PC-9 (cell line): ENCODE results near the gene TLCD3B. TPM values are rescaled to one million over a fixed set of nuclear protein-coding genes. Genes with fewer than 3 reads are reported as not detected.

ENCODE experiments used
- BruUV-seq: library from RNA; stranded (reverse); fragments of 400-500 nt; replicated peaks from 2 replicates; lab custom pipeline; 2021; lab: Mats Ljungman, UMichigan
- CTCF ChIA-PET: fragments of 300-600 bp; sonication (Branson Sonifier 250); formaldehyde crosslinking; loops from one replicate; lab custom pipeline; 2022; ENCODE audit warnings: antibody characterized with exemption; lab: Charles Lee
- POLR2A ChIA-PET: fragments of 300-600 bp; sonication (Branson Sonifier 250); formaldehyde crosslinking; loops from one replicate; lab custom pipeline; 2022; ENCODE audit warnings: antibody characterized with exemption; ENCODE audit not compliant: unreplicated experiment; lab: Charles Lee
- DNase-seq, 2 experiments: peaks; one replicate each; pipeline versions ENCODE4 v3.0.0 to v3.0.0-alpha.2; 2015 to 2022; ENCODE audit warnings: mixed read lengths in 1 of 2
- H2AFZ ChIP-seq: fragments of 200-600 bp; sonication (generic); 2 replicates; pipeline ENCODE4 v1.8.1; 2017; ENCODE audit warnings: antibody characterized with exemption
- H3F3A ChIP-seq: fragments of 200-600 bp; sonication (generic); 2 replicates; pipeline ENCODE4 v1.8.1; 2017; ENCODE audit warnings: antibody characterized with exemption, mild to moderate bottlenecking, low read depth; ENCODE audit not compliant: insufficient read depth
- H3K27ac ChIP-seq: fragments of 200-600 bp; sonication (generic); 2 replicates; pipeline ENCODE4 v1.6.1; 2016; ENCODE audit warnings: mixed run types
- H3K27me3 ChIP-seq: fragments of 200-600 bp; sonication (generic); 2 replicates; pipeline ENCODE4 v1.6.1; 2016; ENCODE audit warnings: low read depth, mixed run types; ENCODE audit not compliant: insufficient read depth
- H3K36me3 ChIP-seq: fragments of 200-600 bp; sonication (generic); 2 replicates; pipeline ENCODE4 v1.6.1; 2016; ENCODE audit warnings: low read depth, mixed run types
- H3K4me1 ChIP-seq: fragments of 200-600 bp; sonication (generic); replicated peaks from 2 replicates; pipeline ENCODE4 v1.6.1; 2016; ENCODE audit warnings: mixed run types; ENCODE audit not compliant: insufficient read depth
- H3K4me2 ChIP-seq: fragments of 200-600 bp; sonication (generic); 2 replicates; pipeline ENCODE4 v1.6.1; 2017; ENCODE audit warnings: mixed run types
- H3K4me3 ChIP-seq: fragments of 200-600 bp; sonication (generic); 2 replicates; pipeline ENCODE4 v1.6.1; 2016; ENCODE audit warnings: mixed run types
- H3K79me2 ChIP-seq: fragments of 200-600 bp; sonication (generic); 2 replicates; pipeline ENCODE4 v1.6.1; 2017; ENCODE audit warnings: low read depth, mixed run types
- H3K9me2 ChIP-seq: fragments of 200-600 bp; sonication (generic); 2 replicates; pipeline ENCODE4 v1.8.1; 2017; ENCODE audit warnings: mild to moderate bottlenecking; ENCODE audit not compliant: insufficient read depth
- H3K9me3 ChIP-seq: fragments of 200-600 bp; sonication (generic); 2 replicates; pipeline ENCODE4 v1.8.1; 2016; ENCODE audit warnings: low read depth; ENCODE audit not compliant: insufficient read depth
- H4K20me1 ChIP-seq: fragments of 200-600 bp; sonication (generic); 2 replicates; pipeline ENCODE4 v1.8.1; 2017; ENCODE audit not compliant: insufficient read depth
- CTCF ChIP-seq: fragments of 200-600 bp; sonication (generic); conservative IDR thresholded peaks from 2 replicates; pipeline ENCODE4 v1.6.1; 2017; ENCODE audit warnings: mixed run types, antibody characterized with exemption, mild to moderate bottlenecking, moderate library complexity
- EZH2 ChIP-seq: fragments of 200-600 bp; sonication (generic); IDR thresholded peaks from 2 replicates; pipeline ENCODE4 v1.8.0; 2017; ENCODE audit warnings: antibody characterized with exemption, low read depth
- intact Hi-C: fragments of 100-400 bp; cut with micrococcal nuclease; formaldehyde crosslinking; loops from one replicate; pipeline ENCODE4 v1.10.0; 2022; ENCODE audit not compliant: unreplicated experiment
- total RNA-seq: library from RNA; stranded (reverse); gene quantifications from 2 replicates; pipeline ENCODE4 v1.2.3, GENCODE V29; 2021

TLCD3B gene
- total RNA-seq, 1 experiment from 2014 or later, result 5.8 TPM

- peaks cover 20% of the 10 kb centered on the region for H3F3A ChIP-seq
- intact Hi-C loops, result no loop called here
- no peaks in the 10 kb centered on the region for H3K9me3 ChIP-seq
- DNase-seq, result no peak
- H2AFZ ChIP-seq, result no peak overlapping the region
- no TSS peak for BruUV-seq
- no peaks in the 10 kb centered on the region for H3K9me2 ChIP-seq
- H3K27ac ChIP-seq, result no peak overlapping the region
- no peak for TF ChIP-seq CTCF
- TF ChIP-seq EZH2, result no peak
- H3K4me3 ChIP-seq, result no peak overlapping the region
- no peaks in the 10 kb centered on the region for H3K27me3 ChIP-seq
- H3K4me1 ChIP-seq, result no peaks in the 10 kb centered on the region
- ChIA-PET POLR2A (interaction anchor here (0.6 kb wide), 1 partner anchor 197 kb away, joined by 4 read pairs; the partner anchor contains the start of gene KIF22), CTCF (no interaction called here)
- H3K79me2 ChIP-seq, result no peaks in the 10 kb centered on the region
- H3K36me3 ChIP-seq, result peaks cover 21% of the 10 kb centered on the region
- H3K4me2 ChIP-seq, result no peak overlapping the region
- no peaks in the 10 kb centered on the region for H4K20me1 ChIP-seq
Measured at GRCh38 chr16:29987371-29988085, 43.5 kb downstream of the TLCD3B start.

GRCh38 chr16:29986931-29987330 is 44.1 kb downstream of the TLCD3B start:
- ChIA-PET POLR2A (interaction anchor here (0.6 kb wide), 1 partner anchor 197 kb away, joined by 4 read pairs; the partner anchor contains the start of gene KIF22), CTCF (no interaction called here)
- BruUV-seq, result no TSS peak
- Histone ChIP-seq H3K27me3 (no peaks in the 10 kb centered on the region), H3K4me2 (no peak overlapping the region), H4K20me1 (no peaks in the 10 kb centered on the region), H3K27ac (no peak overlapping the region), H3F3A (peaks cover 14% of the 10 kb centered on the region), H3K4me1 (no peaks in the 10 kb centered on the region), H3K4me3 (no peak overlapping the region), H3K79me2 (no peaks in the 10 kb centered on the region), H3K9me2 (no peaks in the 10 kb centered on the region), H3K9me3 (no peaks in the 10 kb centered on the region), H3K36me3 (peaks cover 25% of the 10 kb centered on the region), H2AFZ (no peak overlapping the region)
- intact Hi-C loops, result no loop called here
- no peak for TF ChIP-seq EZH2
- no peak for TF ChIP-seq CTCF
- DNase-seq, result no peak

DNA sequence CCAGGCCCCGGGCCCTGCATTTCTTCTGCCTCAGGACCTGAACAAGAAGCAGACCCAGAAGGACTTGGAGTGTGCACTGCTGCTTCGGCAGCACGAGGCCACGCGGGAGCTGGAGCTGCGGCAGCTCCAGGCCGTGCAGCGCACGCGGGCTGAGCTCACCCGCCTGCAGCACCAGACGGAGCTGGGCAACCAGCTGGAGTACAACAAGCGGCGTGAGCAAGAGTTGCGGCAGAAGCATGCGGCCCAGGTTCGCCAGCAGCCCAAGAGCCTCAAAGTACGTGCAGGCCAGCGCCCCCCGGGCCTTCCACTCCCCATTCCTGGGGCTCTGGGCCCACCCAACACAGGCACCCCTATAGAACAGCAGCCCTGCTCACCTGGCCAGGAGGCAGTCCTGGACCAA is 44.8 kb downstream of the TLCD3B start:
- Histone ChIP-seq H4K20me1 (no peaks in the 10 kb centered on the region), H3K27ac (no peak overlapping the region), H3F3A (peaks cover 12% of the 10 kb centered on the region; the same call in 1 of the 2 replicates), H3K9me2 (no peaks in the 10 kb centered on the region), H3K36me3 (peaks cover 32% of the 10 kb centered on the region), H3K4me2 (no peak overlapping the region), H3K4me3 (no peak overlapping the region), H3K9me3 (no peaks in the 10 kb centered on the region), H3K4me1 (no peaks in the 10 kb centered on the region), H2AFZ (no peak overlapping the region), H3K79me2 (no peaks in the 10 kb centered on the region), H3K27me3 (no peaks in the 10 kb centered on the region)
- intact Hi-C loops, result no loop called here
- TF ChIP-seq CTCF, result no peak
- TF ChIP-seq EZH2, result no peak
- DNase-seq, result no peak
- no TSS peak for BruUV-seq
- CTCF ChIA-PET, result no interaction called here
- POLR2A ChIA-PET, result no interaction called here
